AML-193 (cell line): Measurements from ENCODE around the gene PRKCH.

Source experiments
- DNase-seq, 2 experiments: peaks; one replicate each; lab custom pipeline; 2025; lab: John Stamatoyannopoulos, UW

The PRKCH gene

GRCh38 chr14:61492474-61492873, 171.1 kb downstream of the PRKCH start:
- DNase-seq, result no peak

GRCh38 chr14:61493239-61493638, 171.9 kb downstream of the PRKCH start:
- DNase-seq, result no peak

- DNase-seq, result no peak
Measured at GRCh38 chr14:61494018-61494417, 172.6 kb downstream of the PRKCH start.

GRCh38 chr14:61495809-61496208, 174.4 kb downstream of the PRKCH start:
- DNase-seq, result no peak

GRCh38 chr14:61498303-61498702, 176.9 kb downstream of the PRKCH start:
- no peak for DNase-seq

GRCh38 chr14:61498811-61499210, 177.4 kb downstream of the PRKCH start:
- no peak for DNase-seq

GRCh38 chr14:61499991-61500390, 178.6 kb downstream of the PRKCH start:
- no peak for DNase-seq

- no peak for DNase-seq
Measured at GRCh38 chr14:61501714-61502458, 180.5 kb downstream of the PRKCH start.

- no peak for DNase-seq
Measured at GRCh38 chr14:61502459-61503093, 181.2 kb downstream of the PRKCH start.

- no peak for DNase-seq
Measured at GRCh38 chr14:61503167-61503801, 181.9 kb downstream of the PRKCH start.

- DNase-seq, result no peak
Measured at GRCh38 chr14:61504901-61505300, 183.5 kb downstream of the PRKCH start.

GRCh38 chr14:61505815-61506809, 184.7 kb downstream of the PRKCH start:
- DNase-seq, result no peak

GRCh38 chr14:61508526-61508925, 187.1 kb downstream of the PRKCH start:
- DNase-seq, result no peak

- DNase-seq, result no peak
Measured at GRCh38 chr14:61510736-61511557, 189.6 kb downstream of the PRKCH start.

- no peak for DNase-seq
Measured at GRCh38 chr14:61511558-61511948, 190.2 kb downstream of the PRKCH start.

- no peak for DNase-seq
Measured at GRCh38 chr14:61512026-61512834, 190.9 kb downstream of the PRKCH start.

GRCh38 chr14:61513986-61514830, 192.8 kb downstream of the PRKCH start:
- DNase-seq, result no peak

GRCh38 chr14:61514927-61515326, 193.5 kb downstream of the PRKCH start:
- no peak for DNase-seq

GRCh38 chr14:61515436-61516117, 194.2 kb downstream of the PRKCH start:
- no peak for DNase-seq
